SIG-M5 treated with dmso at 0.1 percent for 504 hours (cell line): Measurements from ENCODE around the gene GTF2A1L.
"Not testable (repeated sequence)": the region's sequence is repeated elsewhere in the genome, so short reads cannot be mapped to it uniquely, and the experiment has no call there.

Experiments used
- DNase-seq: peaks from one replicate; lab custom pipeline; 2025; ENCODE audit not compliant: unreplicated experiment; lab: John Stamatoyannopoulos, UW

GTF2A1L gene

DNA sequence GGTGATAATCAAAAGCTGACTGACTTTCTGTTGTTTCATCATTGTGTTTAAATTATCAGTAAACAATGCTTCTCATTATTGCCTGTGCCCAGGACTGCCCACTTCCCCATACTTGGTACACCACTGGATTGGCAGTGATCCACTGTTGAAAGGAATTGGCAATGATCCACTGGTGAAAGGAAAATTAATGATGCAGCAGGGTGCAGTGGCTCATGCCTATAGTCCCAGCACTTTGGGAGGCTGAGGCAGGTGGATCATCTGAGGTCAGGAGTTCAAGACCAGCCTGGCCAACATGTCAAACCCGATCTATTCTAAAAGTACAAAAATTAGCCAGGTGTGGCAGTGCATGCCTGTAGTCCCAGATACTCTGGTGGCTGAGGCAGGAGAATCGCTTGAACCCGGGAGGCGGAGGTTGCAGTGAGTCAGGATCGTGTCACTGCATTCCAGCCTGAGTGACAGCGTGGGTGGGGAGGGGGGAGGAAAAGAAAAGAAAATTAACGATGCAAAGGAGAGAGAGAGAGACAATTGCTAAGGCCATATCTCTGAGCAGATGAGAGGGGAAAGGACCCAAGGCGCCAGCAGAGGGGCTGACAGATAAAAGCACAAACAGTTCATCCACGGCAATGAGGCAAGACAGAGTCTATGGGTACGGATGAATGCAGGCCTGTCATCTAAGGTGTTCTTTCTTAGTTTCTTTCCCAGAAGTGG, 10.2 kb upstream of the GTF2A1L start:
- no peak for DNase-seq

DNA sequence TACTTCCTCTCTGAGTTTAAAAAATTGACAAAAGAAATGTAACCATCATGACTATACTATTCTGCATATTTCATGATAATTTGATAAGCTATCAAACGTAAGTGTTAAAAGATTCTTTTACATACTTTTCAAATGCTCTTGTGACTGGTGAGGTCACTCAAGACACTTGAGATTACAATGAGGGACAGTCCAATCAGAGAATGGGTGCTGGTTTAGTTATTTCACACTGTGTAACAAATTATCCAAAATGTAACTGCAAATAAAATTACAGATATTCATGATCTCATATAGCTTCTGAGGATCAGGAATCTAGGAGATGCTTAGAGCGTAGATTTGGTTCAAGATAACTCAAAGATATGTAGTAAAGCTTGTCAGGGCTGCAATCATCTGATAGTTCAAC, 4.4 kb upstream of the GTF2A1L start:
- no peak for DNase-seq

DNA sequence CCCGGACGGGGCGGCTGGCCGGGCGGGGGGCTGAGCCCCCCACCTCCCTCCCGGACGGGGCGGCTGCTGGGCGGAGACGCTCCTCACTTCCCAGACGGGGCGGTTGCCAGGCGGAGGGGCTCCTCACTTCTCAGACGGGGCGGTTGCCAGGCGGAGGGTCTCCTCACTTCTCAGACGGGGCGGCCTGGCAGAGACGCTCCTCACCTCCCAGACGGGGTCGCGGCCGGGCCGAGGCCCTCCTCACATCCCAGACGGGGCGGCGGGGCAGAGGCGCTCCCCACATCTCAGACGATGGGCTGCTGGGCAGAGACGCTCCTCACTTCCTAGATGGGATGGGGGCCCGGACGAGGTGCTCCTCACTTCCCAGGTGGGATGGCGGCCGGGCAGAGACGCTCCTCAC, 3.1 kb upstream of the GTF2A1L start:
- DNase-seq: not testable (repeated sequence)

DNA sequence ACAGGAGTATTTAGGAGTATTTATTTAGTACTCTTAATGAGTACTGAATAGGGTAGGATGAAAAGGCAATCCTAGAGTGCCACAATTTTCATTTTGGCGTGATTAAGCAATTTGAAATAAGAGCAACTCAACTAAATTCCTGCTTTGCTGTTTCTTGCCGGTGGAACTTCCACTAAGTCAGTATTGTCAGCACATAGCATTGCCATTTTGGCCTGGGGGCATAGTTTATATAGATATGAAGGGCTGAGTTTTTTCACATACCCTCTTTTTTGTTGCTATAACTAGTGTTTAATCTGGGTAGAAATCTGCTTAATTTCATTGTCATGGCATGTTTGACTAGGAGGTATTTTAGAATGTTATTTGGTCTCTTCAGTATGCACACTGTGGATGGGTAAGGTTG, 1.9 kb downstream of the GTF2A1L start:
- DNase-seq: no peak

DNA sequence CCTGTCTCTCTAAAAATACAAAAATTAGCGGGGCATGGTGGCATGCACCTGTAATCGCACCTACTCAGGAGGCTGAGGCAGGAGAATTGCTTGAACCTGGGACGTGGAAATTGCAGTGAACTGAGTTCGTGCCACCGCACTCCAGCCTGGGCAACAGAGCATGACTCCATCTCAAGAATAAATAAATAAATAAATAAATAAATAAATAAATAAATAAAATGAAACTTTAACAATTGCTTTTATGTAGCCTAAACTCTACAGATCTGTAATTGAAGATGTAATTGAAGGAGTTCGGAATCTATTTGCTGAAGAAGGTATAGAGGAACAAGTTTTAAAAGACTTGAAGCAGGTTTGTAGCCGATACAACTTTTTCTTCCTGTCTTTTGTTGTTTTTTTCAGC, 2.9 kb downstream of the GTF2A1L start:
- no peak for DNase-seq

DNA sequence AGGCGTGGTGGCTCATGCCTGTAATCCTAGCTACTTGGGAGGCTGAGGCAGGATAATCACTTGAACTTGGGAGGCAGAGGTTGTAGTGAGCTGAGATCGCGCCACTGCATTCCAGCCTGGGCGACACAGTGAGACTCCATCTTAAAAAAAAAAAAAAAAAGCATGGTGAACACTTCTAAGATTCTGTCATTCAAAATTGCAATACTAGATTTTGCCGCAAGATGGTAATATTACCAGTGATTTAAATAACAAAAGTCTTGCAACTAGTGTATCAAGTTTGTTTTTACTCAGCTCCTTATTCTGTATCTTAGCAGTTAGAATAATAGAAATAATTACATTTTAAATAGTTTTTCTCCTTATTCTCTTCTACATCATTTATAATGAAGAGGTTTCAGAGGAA, 5.0 kb downstream of the GTF2A1L start:
- not testable (repeated sequence) for DNase-seq

DNA sequence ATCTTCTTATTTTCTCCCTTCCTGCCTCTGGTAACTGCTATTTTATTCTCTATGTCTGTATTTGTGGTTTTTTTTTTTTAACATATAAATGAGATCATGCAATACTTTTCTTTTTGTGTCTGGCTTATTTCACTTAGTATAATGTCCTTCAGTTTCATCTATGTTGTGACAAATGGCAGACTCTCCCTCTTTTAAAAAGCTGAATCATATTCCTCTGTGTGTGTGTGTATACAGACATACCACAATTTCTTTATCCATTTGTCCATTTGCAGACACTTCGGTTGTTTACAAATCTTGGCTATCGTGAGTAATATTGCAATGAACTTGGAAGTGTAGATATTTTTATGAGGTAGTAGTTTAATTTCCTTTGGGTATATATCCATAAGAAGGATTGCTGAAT, 7.0 kb downstream of the GTF2A1L start:
- DNase-seq: no peak

DNA sequence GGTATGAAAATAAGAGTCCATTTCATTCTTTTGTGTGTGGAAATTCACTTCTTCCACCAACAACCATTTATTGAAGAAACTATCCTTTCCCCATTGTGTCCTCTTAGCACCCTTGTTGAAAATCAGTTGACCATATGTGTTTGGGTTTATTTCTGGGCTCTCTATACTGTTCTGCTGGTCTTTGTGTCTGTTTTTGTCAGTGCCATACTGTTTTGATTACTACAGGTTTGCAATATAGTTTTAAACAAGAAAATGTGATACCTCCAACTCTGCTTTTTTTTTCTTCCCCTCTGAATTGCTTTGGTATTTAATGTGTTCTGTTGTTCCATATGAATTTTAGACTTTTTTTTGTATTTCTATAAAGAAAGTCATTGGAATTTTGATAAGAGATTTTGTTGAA, 8.4 kb downstream of the GTF2A1L start:
- DNase-seq: no peak

DNA sequence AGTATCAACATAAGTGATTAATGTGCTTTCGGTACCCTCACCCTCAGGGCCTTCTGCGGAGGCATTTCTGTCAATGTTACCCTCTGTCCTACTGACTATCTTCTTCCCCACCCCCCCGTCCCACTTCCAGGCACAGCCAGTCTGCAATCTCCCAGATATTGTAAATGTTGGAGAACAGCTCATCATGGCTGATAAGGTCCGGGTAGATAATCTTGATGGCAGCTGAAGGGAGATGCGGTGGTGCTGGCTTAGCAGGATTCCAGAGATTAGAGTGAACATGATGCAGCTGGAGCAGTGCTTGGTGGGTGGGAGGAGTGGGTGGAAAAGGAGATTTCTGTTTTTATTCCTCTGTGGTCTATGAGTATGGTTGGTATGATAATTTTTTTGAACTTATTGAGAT, 15.5 kb downstream of the GTF2A1L start:
- no peak for DNase-seq

DNA sequence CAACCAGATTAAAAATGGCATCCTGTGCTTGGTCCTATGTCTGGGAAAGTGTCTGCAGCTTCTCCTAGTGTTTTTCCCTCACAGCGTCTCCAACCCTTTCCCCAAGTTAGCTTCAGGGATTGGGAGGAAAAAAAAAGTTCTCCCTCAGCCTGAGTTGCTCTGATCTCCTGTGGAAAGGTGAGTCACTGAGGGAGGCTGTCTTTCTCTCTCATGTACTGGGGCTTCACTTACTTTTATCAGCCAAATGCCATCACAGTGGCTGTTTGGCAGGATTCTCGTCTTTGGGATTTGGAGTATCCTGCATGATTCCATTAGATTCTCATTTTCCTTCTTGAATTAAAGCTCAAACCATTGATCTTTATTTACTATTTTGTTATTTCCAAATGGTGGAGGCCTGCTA, 18.1 kb downstream of the GTF2A1L start:
- DNase-seq: no peak

DNA sequence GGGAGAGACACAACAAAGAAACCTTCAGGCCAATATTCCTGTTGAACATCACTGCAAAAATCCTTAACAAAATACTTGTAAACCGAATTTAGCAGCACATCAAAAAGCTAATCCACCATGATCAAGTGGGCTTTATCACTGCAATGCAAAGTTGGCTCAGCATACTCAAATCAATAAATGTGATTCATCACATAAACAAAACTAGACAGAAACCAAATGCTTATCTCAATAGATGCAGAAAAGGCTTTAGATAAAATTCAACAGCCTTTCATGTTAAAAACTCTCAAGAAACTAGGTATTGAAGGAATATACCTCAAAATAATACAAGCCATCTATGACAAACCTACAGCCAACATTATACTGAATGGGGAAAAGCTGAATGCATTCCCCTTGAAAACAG, 20.6 kb downstream of the GTF2A1L start:
- no peak for DNase-seq

DNA sequence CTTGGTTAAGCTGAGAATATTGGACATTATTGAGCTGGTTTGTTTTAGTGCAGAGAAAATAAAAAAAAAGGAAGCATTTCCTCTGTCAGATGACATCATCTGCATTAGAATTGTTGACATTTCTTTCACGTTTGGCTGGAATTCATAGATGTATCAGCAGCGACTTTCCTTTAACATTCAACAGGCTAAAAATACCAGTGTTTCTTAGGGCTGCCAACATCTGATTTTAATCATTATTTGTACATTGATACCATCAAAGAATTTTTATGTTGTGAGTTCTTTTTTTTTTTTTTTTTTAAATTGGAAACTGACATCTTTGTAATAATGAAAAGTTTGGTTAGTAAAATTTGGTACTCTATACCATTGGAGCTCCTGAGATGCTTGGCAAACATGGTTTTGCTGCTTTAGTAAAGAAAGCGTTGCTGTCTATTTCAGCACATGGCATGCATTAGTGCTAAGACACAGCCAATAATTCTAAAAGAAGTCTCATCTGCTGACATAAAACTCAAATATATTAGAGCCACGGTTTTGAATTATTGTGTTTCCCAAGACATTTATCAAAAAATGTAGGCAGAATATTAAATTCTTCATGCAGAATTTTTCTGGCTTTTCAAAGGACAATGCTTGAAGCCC, 33.6 kb downstream of the GTF2A1L start:
- no peak for DNase-seq

DNA sequence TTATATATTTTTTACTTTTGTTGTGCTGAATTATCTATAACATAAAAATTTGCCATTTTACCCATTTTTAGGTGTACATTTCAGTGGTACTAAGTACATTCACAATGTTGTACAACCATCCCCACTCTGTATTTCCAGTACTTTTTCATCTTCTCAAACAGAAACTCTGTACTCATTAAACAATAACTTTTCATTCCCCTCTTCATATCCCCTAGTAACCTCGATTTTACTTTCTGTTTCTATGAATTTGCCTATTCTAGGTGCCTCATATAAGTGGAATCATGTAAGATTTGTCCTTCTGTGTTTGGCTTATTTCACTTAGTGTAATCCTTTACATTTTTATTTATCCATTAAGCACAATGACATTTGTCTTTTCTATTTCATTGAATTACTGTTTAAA, 51.3 kb downstream of the GTF2A1L start:
- no peak for DNase-seq

DNA sequence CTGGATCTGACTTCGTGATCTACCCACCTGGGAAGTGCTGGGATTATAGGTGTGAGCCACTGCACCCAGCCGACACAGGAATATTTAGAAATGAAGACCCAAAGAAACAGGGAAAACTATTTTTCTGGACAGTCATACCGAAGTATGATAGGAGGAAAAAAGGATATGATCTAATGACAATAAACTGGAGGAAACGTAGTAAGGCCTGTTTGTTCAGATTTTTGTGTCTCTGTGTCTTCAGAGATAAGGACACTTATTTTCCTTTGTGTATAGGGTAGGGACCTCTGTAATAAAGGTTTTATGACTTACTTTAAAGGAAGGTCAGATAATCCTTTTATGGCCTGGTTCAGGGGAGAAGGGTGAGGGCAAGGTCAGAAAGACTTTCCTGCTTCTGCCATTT, 55.9 kb downstream of the GTF2A1L start:
- DNase-seq: no peak

DNA sequence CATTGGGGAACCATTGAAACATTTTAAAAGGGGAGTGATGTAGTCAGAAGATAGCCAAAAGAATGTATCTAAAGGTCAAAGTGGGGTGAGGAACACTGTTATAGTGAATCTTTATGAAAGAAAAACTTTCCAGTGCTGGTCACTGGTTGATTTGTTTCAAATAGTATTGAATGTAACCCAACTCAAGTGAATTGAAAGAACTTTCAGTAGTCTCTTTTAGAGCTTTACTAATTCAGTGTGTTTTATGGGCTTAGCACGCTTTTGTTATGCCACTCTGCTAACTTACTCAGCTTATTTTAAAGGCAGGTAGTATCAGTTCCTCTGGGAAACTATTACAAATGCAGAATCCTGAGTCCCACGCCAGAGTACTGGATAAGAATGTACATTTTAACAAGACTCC, 57.3 kb downstream of the GTF2A1L start:
- DNase-seq: no peak

DNA sequence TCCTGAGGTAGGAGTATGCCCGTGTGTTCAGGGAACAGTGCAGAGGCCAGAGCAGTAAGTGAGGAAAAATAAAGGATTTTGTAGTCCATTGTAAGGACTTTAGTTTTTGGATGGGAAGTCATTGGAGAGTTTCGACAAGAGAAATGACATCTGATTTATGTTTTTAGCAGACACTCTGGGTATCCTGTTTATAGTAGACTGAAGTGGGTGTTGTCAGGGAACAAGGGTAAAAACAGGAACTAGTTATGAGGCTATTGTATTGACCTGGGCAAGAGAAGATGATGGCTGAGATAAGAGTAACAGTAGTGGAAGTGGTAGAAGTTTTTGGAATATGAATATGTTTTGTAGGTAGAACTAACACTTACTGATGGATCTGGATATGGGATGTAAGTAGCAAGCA, 59.8 kb downstream of the GTF2A1L start:
- DNase-seq: no peak

DNA sequence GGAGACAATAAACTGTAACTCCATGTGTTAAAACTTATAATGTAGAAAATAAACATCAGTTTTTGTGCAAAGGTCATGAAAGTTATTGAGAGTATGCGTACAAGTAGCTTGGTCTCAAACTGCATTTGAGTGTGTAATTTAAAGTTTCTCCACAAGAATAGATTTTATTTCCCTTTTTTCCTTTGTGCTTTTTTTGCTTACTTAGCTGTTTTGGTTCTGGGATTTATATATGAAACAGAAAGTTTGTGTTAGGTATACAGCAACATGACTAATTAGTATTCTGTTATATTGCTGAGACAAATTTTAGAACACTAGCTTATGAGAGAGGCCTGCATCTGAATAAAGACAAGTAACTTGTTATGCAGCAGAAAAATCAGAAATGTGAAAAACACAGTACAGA, 67.5 kb downstream of the GTF2A1L start:
- no peak for DNase-seq

DNA sequence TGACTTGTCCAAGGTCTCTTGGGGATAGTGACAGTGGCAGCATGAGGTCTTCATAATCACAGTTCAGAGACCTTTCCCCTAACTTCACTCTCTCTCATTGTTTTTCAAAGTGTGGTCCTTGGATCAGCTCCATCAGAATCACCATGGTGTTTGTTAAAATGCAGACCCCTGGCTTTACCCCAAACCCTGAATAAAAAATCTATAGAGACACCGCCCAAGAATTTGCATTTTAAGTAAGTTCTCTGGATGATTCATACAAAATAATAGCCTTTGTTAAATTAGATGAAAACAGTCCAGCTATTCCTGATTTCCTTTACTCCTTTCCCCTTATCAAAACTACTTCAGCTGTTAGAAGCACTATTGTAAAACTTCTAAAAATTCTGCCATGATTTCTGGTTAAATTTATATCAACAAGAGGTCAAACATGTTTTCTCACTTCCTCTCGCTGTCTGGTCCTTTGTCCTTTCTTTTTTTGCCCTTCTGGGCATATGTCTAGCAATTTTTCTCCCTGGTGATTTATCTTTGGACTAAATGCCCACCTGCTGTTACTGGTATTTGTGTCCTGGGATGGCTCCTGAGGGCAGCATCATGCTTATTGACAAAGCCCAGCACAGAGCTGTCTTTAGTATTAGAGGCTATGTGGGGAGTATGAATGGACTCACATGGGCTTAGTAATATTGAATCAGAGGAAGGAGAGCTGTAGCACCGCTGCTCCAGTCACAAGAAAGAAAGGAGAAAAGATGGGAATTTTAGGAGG, 74.5 kb downstream of the GTF2A1L start:
- no peak for DNase-seq

DNA sequence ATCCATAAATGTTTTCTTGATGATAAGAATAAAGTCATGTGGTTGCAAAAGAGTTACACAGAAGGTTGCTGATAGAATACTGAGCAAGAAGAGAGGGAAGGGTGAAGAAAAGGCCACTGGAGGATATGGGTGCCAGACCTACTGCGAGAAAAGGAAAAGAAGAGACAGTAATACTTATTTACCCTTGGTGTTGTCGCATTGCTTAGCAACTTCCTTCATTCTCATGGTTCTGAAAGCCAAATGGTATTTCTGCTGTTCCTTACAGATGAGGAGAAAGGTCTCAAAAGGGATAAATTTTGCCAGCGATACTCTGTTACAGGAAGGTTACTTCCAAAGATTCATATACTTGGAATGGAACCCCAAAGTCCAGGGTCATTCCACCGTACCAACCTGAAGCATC, 75.4 kb downstream of the GTF2A1L start:
- no peak for DNase-seq

DNA sequence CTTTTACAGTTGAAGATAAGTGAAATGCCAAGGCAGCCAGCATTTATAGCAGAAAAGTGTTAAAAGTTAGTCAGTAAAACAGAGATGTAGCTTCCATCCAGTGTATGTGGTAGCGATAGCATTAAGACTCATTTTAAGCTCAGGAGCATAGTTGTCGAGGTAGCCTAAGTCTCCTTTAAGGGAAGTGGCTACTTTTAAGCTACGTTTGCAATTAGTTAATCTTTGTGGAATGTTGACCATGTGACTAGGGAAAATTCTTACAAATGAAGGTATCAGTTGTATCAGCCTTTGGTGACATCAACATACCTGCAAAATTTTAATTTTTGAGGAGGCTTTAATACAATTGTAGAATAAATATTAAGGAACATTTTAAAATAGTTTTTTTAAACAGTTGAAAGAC, 76.0 kb downstream of the GTF2A1L start:
- DNase-seq: no peak

DNA sequence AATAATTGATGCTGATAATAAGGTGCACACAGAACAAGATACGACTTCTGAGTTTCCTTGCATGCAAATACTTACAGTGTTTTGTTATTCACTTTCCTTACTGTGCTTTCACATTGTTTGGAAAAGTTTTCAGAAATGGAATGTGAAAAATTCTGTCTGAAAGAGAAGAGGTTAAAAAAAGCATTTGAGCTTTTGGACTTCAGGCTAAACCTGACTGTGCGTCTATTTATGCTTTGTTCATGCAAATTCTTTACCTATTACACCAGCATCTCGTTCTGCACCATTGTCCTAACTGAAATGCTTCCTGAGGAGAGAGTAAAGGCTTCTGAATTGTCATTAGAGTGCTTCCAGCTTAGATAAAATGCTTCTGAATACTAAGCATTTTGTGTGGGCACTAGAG, 76.5 kb downstream of the GTF2A1L start:
- DNase-seq: no peak

DNA sequence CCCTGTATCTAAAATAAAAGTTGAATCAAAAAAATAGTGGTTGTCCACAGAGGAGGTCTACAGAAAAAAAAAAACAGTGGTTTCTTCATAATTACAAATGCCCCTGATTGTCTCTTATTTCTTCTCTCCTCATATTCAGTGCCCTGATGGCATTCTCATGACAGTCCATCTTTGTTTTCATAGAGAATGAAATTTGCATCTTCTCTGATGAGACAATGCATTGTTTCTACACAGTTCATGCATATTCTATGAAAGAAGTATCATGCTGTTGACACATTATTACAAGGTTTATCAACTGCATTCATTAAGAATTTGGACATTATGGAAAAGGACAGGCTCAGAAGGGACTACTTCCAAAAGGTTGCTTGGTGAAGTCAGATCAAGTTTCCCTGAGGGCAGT, 78.3 kb downstream of the GTF2A1L start:
- no peak for DNase-seq
